ENCODE data around the gene CFAP157.
A peak's percentile ranks its signal among the peaks of the same experiment; 100 is the strongest.
"Not testable (repeated sequence)": the region's sequence is repeated elsewhere in the genome, so short reads cannot be mapped to it uniquely, and the experiment has no call there.

CFAP157 gene

DNA sequence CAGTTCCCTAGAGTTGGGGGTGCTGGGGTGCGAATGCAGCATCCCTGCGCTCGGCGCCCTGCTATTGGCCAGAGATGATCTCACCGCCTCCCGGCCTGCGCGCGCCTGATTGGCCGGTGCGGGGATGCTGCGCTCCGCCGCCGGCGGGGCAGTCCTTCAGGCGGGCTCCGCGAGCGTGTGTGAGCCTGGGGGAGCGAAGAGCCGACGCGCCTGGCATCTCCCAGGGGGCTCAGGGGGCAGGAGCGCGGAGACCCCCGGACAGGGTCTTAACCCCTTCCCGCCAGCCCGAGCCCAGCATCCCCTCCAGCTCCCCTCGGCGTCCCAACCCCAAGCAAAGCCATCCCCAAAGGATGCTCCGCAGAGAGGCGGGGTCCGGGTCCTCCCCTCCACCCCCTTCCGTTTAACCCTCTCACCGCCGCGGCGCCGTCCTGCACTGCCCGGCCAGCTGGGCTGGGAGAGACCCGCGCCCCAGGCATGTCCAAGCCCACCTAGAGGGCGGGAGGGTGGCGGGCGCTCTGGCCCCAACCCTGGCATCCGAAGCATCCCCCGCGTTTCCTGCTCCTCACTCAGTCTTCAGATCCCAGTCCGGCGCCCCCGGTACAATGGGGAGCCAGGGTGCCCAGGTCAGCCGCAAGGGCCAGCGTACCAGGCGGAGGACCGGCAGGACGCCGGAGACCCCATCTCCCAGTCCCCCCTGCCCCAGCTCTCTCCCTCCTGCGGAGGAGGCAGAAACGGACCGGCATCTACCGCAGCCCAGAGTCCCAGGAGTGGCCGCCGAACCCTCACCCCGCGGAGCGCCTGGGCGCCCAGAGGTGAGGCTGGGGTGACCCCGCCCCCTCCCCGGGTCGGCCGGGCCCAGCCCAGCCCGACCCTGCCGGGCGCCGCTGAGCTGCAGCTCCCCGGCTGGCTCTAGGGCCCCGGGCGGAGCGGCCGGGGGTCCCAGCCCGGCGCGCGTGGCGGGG is 47.6 kb downstream of the CFAP157 start:
- Histone ChIP-seq H3K27ac (peak overlapping the region in 1 of 2 donors; percentile 22), H3K4me3 (peak overlapping the region; percentile 50)
- TF ChIP-seq, protein P1, sequence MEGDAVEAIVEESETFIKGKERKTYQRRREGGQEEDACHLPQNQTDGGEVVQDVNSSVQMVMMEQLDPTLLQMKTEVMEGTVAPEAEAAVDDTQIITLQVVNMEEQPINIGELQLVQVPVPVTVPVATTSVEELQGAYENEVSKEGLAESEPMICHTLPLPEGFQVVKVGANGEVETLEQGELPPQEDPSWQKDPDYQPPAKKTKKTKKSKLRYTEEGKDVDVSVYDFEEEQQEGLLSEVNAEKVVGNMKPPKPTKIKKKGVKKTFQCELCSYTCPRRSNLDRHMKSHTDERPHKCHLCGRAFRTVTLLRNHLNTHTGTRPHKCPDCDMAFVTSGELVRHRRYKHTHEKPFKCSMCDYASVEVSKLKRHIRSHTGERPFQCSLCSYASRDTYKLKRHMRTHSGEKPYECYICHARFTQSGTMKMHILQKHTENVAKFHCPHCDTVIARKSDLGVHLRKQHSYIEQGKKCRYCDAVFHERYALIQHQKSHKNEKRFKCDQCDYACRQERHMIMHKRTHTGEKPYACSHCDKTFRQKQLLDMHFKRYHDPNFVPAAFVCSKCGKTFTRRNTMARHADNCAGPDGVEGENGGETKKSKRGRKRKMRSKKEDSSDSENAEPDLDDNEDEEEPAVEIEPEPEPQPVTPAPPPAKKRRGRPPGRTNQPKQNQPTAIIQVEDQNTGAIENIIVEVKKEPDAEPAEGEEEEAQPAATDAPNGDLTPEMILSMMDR (IDR thresholded peaks at IDR 0.05) = no peak
- no peak for DNase-seq (ENCODE audit: low spot score)

DNA sequence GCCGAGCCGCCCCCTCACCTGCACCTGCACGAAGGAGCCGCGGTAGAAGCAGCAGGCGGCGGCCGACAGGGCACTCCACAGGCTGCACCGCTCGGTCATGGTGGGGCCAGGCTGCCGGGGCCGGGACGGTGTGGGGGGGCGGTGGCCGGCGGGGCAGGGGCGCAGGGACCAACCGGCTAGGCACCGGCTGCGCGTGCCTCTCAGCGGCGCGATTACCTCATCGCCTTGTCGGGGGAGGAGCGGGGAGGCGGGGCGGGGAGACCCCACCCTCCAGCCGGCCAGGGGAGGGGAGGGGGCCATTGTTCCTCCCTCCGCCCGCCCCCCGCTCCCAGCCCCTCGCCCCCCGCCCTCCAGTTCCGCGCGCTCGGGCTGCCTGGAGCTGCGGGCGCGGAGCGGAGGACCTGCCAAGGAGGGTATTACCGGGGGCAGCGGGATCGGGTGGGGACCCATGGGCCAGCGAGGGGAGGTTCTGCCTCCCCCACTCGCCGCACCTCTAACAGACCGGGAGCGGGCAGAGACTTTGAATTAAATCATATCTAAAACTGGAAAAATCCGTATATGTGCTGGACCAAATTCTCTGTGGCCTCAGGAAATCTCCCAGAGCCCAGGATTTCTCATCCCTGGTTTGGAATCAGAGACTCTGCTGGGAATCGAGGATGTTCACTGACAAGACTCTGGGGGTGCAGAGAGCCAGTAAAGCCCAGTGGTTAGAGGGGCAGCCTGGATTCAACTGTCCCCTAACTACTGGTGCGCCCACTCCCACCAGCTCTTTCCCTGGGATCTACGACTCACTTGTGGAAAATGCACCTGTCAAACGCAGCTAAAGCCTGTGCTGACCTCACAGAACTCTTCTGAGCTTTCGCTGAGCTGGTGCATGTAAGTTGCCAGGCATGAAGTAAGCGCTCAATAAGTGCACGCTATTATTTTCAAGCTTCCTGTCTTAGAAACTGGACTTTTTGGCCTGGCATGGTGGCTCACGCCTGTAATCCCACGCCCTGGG is 48.6 kb downstream of the CFAP157 start:
- DNase-seq (ENCODE audit: low spot score) = no peak
- TF ChIP-seq, protein P1 (IDR thresholded peaks at IDR 0.05) = no peak
- peak overlapping the region in 1 of 2 donors; percentile 22 for H3K27ac ChIP-seq
- H3K4me3 ChIP-seq = peak overlapping the region; percentile 50

DNA sequence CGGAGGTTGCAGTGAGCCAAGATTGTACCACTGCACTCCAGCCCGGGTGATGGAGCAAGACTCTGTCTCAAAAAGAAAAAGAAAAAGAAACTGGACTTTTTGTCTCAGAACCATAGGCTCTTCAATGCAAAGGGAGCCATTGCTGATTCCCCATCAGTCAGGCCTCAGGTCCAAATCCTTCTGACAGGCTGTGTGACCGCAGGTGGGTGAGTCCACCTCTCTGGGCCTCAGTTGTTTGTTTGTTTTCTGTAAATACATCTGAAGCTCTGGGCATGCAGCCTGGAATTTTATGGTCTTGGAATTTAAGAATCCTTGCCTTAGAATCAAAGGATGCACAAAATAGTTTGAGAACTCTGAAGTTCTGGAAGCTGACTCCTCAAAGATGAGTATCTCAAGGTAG is 49.4 kb downstream of the CFAP157 start:
- H3K27ac ChIP-seq = no peak overlapping the region
- TF ChIP-seq, protein P1 (IDR thresholded peaks at IDR 0.05) = no peak

DNA sequence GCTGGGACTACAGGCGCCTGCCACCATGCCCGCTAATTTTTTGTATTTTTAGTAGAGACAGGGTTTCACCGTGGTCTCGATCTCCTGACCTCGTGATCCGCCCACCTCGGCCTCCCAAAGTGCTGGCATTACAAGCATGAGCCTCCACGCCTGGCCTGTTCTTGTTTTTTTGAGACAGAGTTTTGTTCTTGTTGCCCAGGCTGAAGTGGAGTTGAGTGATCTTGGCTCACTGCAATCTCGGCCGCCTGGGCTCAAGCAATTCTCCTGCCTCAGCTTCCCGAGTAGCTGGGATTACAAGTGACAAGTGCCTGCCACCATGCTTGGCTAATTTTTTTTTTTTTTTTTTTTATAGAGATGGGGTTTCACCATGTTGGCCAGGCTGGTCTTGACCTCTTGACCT is 50.0 kb downstream of the CFAP157 start:
- DNase-seq (ENCODE audit: low spot score); H3K4me3 ChIP-seq; H3K27ac ChIP-seq: not testable (repeated sequence)

More for the DNA sequence above, 49.4 kb downstream of the CFAP157 start:
- H3K4me3 ChIP-seq = no peak overlapping the region
- no peak for DNase-seq (ENCODE audit: low spot score)

DNA sequence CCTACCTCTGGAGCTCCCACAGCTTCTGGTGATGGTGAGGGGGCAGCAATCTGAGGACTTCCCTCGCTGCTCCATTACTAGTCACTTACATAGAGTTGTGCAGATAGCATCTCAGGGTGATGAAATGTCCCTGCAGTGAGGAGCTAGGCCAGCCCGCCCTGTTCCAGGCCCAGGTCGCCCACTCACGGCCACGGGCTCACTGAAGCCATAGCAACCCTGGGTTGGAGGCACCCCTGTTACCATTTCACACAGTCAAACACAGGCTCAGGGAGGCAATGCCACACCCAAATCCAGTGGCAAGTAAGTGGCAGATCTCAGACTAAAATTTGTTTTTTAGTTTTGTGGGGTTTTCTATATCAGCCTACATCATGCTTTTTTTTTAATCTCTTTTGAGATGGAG is 52.1 kb downstream of the CFAP157 start:
- H3K27ac ChIP-seq = no peak overlapping the region
- TF ChIP-seq, protein P1 (IDR thresholded peaks at IDR 0.05) = no peak
- no peak for DNase-seq (ENCODE audit: low spot score)
- H3K4me3 ChIP-seq = no peak overlapping the region

DNA sequence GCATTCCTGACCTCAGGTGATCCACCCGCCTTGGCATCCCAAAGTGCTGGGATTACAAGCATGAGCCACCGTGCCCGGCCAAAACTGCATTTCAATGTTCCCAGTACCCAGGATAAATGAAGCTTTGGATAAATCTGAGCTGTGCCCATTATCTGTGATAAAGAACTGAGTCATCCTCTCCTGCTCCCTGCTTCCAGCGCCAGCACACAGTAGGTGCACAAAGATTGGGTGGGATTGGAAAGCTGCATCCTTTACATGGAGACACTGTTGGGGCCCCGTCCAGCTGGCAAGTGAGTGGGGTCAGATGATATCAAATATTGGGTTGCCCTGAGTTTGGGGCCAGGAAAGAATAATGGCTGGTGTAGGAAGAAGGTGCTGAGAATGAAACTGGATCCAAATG is 54.3 kb downstream of the CFAP157 start:
- Histone ChIP-seq H3K27ac (peak overlapping the region in 1 of 2 donors; percentile 72), H3K4me3 (no peak overlapping the region)
- TF ChIP-seq, protein P1 (IDR thresholded peaks at IDR 0.05) = no peak
- DNase-seq (ENCODE audit: low spot score) = no peak

DNA sequence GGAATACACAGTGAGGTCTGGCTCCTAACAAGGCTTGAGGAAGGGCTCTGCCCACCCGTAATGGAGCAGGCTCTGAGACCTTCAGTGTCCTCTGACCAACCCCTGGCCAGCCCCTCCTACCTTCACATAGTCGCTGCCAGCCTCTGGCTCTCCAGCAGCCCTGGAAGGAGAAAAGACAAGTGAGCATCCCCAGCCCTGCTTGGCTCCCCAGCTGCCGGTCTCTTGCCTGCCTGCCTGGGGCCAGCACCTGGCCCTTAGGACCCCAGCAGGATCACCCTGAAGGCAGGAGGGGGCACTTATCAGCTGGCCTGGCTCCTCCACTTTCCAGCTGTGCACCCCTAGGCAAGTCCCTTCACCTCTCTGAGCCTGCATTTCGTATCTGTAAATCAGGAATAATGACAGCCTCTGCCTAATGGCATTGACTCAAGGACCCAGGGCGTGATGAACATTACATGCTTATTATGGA is 54.7 kb downstream of the CFAP157 start:
- H3K4me3 ChIP-seq = peak overlapping the region; percentile 22
- DNase-seq (ENCODE audit: low spot score) = no peak
- TF ChIP-seq, protein P1 (IDR thresholded peaks at IDR 0.05) = no peak
- peak overlapping the region in 1 of 2 donors; percentile 72 for H3K27ac ChIP-seq

All from coronary artery (tissue), 2 donors.